Esophagus mucosa (tissue), 1 donor: ENCODE measurements around the gene DDX24. TPM values are rescaled to one million over a fixed set of nuclear protein-coding genes. Genes with fewer than 3 reads are reported as not detected.
A peak's percentile ranks its signal among the peaks of the same experiment; 100 is the strongest.

Experiments used
- ATAC-seq: fragments of 200-7000 bp; cut with Tn5 transposase; one replicate; pipeline ENCODE4 v1.9.1; 2020
- total RNA-seq: library from RNA; stranded (reverse); gene quantifications from one replicate; pipeline ENCODE4 v1.2.4, GENCODE V29; 2023
- donor health status: DM: yes; HTN: yes; CAD: no.

DDX24 gene
- total RNA-seq, 1 donor from 2014 or later, result 67.3 TPM

DNA sequence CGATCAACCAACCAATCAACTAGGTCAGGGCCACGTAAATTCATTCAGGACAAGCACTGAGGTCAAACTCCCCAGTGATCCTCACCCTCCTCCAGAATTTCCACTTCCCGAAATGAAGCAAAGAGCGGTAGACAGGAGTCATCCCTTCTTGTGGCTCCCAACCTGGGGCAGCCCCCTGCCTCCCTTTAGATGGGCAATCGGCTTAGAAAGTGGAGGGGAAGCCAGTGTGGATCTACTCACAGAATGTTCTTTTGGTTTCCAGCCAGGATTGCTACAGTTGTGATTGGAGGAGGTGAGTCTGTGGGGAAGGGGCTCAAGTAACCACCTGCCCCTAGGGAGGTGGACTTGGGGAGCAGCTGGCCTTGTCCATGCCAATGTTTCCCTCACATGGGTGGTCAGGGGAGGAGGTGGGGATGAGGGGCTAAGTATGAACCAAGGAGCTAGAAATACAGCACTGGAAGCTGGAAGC, 33.6 kb upstream of the DDX24 start:
- no peak for ATAC-seq

DNA sequence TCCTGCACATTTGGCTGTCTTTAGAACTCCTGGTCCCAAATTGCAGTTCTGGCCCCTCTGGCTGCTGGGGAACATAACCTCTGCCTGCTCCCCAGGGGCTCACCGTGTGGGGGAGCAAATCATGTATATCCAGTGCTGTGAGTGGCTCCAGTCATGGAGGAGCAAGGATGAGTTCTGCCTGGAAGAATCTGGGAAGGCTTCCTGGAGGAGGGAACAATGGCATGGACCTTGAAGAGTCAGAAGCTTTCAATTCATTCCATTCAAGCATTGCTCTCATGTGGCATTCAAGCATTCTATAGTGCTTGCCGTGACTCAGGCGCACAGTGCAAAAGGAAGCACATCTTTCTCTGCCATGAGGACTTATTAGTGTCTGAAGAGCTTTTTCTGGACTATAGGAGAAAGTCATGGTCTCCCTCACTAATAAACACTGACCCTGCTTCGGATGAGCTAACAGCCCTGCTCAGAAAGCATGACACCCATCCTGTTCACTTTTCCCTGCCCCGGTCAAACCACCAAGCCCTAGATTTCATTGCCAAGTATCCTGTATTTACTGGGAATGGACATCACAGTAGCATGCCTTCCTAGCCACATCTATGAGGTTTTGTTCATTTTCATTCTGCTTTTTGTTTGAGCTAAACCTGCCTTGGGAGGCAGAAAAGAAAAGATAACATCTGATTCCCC, 33.0 kb upstream of the DDX24 start:
- ATAC-seq, result no peak

- no peak for ATAC-seq
Observed at GRCh38 chr14:94113490-94113889, 32.5 kb upstream of the DDX24 start.

GRCh38 chr14:94113073-94113472, 32.1 kb upstream of the DDX24 start:
- no peak for ATAC-seq

- peak; percentile 47 for ATAC-seq
Observed at GRCh38 chr14:94112513-94113063, 31.6 kb upstream of the DDX24 start.

GRCh38 chr14:94111276-94112095, 30.5 kb upstream of the DDX24 start:
- ATAC-seq, result no peak

DNA sequence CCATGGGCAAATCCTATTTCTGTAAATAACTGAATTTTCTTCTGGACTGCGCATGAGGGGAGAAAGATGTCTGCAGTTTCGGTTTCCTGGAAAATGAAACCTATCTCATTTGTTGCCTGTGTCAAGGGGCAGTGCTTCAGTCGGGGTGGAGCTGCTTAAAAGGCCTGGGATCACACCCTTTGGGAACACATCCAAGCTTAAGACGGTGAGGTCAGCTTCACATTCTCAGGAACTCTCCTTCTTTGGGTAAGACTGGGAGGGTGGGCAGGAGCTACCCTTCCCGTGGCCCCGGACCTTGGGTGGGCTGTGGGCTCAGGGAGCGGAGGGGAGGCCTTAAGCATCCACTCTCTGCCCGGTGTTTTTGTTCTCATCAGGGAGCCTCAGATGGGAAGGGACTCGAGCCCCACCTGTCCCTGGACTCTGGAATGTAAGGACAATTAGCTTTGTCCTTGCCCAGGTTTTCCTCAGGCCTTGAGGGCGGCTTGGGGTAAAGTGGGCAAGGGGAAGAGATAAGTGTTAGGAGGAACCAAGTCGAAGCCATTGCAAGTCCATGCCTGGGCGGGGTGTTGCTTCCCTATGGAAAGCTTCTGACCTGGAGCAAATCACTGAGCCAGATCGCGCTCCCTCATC, 29.7 kb upstream of the DDX24 start, which contains the start of gene IFI27:
Gene IFI27, plus strand, starts transcription at position 185 of the 630 bp plus-strand sequence.
- ATAC-seq, result peak; percentile 73

DNA sequence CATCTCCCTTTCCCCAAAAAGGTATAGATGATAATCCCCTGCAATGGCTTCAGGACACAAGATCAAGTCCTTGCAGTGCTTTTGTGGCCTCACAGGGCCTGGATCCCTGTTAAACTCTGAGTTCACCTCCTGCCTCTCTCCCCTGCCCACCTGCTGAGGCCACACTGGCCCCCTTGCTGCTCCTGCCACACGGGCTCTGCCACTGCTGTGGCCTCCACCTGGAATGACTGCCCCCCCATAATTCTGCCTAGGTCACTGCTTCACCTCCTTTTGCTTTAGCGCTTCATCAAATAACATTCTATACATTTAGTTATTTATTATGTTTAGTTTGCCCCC, 28.9 kb upstream of the DDX24 start:
- no peak for ATAC-seq

GRCh38 chr14:94104731-94105130, 23.7 kb upstream of the DDX24 start:
- no peak for ATAC-seq

GRCh38 chr14:94103554-94104150, 22.6 kb upstream of the DDX24 start:
- ATAC-seq, result no peak

GRCh38 chr14:94102768-94103482, 21.9 kb upstream of the DDX24 start:
- ATAC-seq, result no peak

- no peak for ATAC-seq
Observed at GRCh38 chr14:94101748-94102147, 20.7 kb upstream of the DDX24 start.

DNA sequence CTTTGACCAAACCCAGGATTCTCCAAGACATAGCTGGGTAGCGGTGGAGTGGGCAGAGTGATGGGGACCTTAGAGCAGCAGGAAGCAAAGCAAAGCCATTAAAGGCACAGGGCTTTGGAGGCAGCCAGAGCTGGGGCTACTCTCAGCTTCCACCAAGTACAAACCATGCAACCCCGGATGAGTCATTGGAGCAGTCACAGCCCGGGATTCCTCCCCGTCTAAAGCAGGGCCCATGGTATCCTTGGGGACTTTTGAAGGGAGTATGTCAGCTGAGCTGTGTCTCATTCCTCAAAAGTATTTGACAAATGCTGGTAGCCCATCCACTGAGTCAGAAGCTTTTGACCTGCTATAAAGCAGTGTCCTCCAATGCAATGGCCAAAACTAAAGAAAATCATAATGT, 19.8 kb upstream of the DDX24 start:
- no peak for ATAC-seq

DNA sequence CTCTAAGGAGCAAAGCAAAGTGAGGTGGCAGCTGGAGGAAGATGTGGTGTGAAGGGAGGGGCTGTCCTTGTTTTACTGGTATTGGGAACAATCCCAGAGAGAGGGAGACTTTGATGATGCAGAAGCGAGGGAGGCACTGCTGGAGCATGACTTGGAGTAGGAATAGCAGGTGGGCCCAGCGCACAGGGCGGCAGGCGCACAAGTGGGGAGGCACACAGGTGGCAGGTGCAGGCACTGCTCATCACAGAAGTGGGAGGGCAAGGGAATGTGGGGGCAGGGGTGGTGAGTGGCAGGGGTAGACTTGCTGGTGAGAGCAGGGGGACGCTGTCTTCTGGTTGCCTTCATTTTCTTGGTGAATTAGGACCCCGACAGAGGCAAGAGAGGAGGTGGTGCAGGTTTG, 18.0 kb upstream of the DDX24 start:
- ATAC-seq, result no peak

DNA sequence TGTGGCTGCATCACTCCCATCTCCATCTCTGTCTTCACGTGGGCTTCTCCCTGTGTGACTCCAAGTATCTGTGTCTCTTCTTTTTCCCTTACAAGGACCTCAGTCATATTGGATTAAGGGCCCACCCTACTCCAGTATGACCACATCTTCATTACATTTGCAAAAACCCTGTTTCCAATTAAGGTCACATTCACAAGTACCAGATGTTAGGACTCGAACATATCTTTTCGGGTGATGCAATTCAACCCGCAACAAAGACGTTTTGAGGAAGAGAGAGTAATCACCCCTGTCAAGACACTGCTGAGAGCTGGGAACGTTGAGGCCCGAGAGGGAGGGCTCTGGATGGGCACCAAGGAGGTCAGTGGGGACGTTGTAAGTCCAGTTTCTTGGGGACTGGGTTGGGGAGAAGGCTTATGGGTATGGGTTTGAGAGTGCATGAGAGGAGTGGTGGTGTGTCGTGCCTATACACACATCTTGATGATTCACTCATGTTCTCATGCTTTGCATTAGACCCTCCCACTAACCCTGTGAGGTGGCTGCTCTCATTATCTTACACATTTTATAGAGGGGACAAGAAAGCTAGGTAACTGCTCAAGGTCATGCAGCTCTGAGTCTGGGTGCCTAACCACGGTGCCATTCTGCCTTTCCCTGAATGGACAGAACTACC, 17.5 kb upstream of the DDX24 start:
- ATAC-seq, result no peak

GRCh38 chr14:94097091-94097490, 16.1 kb upstream of the DDX24 start:
- ATAC-seq, result no peak

- ATAC-seq, result no peak
Observed at GRCh38 chr14:94093418-94093817, 12.4 kb upstream of the DDX24 start.

GRCh38 chr14:94089479-94089878, 8.5 kb upstream of the DDX24 start:
- no peak for ATAC-seq

DNA sequence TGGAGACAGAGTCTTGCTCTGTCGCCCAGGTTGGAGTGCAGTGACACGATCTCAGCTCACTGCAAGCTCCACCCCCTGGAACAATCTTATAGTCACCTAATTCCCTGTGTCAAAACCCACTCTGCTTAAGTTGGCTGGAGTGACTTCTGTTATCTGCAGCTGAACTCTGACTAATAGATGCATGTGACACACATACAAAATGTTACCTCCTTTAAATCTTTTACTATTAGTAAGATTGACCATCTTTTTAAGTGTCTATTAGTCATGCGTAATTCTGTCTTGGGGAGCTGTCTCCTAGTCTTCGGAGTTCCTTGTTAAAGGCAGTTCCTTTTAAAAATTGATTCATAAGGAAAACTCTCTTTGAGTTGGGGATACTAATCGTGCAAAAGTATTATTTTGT, 7.5 kb upstream of the DDX24 start:
- ATAC-seq, result no peak

- no peak for ATAC-seq
Observed at GRCh38 chr14:94087891-94088290, 6.9 kb upstream of the DDX24 start.

- peak; percentile 59 for ATAC-seq
Observed at GRCh38 chr14:94081386-94081820, 401 bp upstream of the DDX24 start.
